ENCODE data around the gene POPDC3.
"Not testable (repeated sequence)": the region's sequence is repeated elsewhere in the genome, so short reads cannot be mapped to it uniquely, and the experiment has no call there.

The POPDC3 gene

DNA sequence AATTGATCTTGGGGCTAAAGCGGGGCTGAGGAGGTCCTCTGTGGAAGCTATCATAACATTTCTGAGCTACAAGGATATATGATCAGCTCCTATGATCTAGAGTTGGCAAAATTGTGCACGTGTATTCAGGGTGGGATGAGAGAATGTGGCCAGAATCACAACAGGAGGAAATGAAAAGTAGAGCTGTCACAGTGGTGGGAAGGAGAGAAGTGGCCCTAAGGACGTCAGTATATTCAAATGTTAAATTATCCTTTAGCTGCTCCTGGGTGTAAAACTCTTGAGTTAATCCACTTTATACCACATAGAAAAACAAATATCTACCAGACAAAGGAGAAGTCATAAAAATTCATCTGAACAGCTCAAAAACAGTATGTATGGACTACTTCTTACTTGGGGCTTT, 14.8 kb upstream of the POPDC3 start:
- DNase-seq: no peak

DNA sequence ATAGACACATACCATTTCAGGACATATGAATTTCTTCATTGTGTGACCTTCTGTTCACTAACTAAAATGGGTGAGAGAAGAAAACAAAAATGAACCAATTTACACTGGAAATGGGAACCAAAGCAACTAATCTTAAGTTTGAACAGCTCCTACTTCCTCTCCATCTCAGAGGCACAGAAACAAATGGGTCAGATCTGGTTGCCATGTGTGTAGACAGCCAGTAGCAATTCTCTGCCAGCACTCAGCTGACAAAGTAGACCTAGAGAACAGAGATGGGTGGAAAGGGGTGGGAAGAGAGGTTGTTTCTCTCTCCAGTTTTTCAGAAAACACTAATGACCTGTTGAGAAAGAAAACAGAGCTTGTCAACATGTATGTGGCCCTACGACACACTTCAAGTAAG, 14.3 kb upstream of the POPDC3 start:
- DNase-seq: no peak

DNA sequence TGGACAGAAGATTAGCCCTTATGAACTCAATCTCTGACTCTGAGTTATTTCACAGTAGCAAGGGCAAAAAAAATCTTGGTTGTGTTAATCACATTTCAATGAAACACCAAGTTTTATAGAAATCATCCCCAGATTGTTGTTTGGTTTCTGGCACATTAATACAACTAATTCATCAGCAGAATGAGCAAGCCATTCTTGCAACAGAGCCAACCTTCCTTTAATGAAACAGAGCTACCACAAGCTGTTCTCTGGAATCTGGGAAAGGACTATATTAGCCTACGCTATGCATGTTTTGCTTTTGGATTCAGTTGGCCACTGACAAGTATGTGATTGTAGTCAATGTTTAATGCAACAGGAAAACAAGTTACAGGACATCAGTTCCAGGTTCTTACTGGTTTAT, 13.8 kb upstream of the POPDC3 start:
- DNase-seq: no peak

DNA sequence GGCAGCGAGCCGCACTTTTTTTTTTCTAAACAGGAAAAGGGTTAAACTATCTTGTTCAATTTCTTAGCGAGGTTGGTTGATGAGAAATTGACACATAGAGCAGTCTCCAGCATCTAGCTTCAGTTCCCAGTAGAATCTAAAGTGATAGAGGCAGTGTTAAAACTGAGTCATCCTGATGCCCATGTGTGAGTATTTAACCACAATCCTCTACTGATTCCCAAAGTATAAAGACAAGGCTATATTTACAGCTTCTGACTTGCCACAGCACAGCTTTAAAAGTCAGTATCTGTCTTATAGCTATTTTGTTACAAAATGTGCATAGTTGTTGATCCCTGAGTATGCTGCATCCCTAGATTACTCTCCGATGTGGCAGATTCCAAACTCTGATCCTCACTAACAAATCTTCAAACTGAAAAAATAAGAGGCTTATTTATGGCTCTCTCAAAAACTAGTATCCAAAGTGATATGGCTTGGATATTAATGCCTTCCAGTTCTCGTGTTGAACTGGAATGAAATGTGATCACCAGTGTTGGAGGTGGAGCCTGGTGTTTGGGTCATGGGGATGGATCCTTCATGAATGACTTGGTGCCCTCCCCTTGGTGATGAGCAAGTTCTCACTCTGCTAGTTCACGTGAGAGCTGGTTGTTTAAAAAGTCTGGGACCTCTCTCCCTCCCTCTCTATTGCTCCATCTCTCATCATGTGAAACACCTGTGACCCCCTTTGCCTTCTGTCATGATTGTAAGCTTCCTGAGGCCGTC, 13.1 kb upstream of the POPDC3 start:
- no peak for DNase-seq

DNA sequence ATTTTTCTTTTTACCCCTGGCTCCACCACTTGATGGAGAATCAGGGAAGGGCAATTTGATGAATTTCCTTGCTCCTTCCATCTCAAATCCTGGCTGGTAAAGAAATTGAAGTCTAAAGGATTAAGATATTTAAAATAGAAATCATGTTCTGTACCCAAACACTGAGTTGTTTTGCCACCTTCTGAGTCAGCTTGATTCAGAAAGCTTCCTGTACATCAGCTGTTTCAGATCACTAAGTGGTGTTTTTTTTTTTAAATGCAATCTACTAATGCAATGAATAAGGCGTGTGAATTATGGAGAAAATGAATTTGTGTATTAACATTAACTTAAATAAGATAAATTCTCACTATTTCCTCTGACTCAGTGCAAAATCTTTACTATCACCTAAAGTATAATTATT, 11.5 kb upstream of the POPDC3 start:
- no peak for DNase-seq

DNA sequence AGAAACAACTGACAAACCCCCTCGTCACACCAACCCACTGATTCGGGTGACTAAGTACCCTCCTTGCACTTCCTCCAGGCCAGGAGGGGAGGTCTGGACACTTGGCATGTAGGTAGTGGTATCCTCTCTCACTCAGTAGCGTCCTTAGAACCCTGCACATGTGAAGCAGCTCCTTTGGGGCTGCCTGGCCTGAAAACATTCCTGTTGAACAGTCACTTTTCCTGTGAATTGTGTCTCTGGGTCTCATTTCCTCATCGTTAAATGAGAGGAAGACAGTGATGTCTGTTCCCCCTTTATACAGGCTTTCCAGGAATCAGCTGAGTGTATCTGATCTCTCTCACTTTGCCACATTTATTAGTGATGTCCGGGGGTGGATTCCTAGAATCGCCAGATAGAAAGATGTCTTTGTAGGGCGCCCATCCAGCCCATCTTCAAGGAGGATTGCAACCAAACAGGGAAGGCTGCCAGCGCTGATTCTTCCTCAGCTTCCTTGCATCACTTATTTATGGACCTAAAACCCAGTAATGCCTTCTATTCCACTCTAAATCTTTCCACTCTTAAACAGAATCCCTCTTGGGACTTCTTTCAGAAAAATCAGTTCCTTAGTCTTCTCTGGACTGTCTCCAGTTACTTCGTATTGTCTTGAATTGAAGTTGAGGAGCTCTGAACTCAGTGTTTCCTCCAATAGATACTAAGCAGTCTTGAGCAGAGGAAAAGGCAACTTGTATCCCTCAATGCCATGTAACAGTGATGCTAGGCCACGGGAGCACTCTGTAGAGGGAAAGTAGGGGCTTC, 9.4 kb upstream of the POPDC3 start:
- no peak for DNase-seq

DNA sequence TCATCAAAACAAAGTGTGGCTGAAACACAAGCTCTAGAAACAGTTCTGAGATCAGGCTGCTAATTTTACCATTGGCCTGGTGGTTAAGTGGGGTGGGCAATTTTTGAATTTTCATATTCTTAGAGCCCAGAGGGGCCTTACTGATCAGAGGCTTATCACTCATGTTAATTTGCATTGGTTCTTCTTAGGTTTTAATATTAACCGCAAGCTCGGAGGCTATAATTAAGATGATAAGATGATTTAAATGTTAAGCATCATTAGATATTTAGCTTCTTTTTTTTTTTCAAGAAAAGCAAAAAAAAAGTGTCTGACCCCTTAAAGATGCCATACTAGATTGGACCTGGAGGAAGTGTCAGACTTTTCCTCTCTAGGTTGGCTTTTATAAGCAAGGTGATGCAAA, 8.4 kb upstream of the POPDC3 start:
- DNase-seq: no peak

DNA sequence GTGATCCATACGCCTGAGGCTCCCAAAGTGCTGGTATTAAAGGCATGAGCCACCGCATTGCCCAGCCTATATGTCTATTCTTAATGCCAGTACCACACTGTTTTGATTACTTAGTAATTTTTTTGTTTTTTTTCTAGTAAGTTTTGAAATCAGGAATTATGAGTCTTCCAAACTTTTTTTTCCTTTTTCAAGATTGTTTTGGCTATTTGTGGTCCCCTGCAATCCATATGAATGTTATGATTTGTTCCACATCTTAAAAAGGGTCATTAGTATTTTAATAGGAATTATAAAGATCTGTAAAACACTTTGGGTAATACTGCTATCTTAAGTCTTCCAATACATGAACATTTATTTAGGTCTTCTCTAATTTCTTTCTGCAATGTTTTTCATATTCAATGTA, 6.8 kb upstream of the POPDC3 start:
- DNase-seq: no peak

DNA sequence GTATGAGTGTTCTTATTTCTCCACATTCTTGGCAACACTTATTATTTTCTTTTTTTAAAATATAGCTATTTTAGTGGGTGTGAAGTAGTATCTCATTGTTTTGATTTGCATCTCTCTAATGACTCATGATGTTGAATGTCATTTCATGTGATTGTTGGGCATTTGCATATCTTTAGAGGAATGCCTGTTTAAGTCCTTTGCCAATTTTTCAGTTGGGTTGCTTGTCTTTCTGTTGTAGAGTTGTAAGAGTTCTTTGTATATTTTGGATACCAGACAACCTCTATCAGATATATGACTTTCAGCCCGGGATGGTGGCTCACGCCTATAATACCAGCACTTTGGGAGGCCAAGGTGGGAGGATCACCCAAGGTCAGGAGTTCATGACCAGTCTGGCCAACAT, 5.1 kb upstream of the POPDC3 start:
- no peak for DNase-seq

DNA sequence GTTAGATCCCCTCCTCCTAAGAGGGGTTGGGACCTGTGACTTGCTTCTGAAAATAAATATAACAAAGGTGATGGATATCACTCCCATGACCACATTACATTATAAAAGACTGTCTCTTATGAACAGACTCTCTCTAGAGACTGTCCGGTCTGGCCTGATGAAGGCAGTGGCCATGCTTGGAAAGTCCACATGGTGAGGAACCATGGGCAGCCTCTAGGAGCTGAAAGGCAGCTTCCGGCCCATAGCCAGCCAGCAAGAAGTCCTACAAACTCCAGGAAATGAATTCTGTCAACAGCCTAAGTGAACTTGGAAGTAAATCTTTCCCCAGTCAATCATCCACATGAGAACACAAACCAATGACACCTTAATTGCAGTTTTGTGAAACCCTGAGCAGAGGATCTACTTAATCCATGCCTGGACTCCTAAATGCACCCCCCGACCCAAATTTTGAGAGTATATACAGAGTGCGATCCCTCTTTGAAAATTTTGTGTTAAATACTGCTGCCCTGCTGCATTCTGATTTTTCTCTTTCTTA, 2.2 kb upstream of the POPDC3 start:
- no peak for DNase-seq

DNA sequence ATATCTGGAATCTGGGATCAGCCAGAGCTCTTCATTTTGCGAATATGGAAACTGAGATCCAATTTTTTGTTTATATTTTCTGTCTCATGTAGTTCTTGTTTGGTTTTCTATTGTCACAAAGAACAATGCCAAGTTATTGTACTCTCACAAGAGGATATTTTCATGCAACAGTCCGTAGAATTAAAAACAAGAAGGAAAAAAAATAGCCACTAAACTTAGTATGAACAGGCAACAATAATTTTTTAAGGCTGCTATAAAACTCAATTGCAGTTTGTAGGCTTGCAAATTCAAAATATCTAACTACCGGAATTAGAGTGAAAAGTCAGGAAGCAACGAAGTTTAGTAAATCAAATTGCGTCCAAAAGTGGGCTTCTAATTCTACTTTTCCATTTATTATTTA, 1.2 kb downstream of the POPDC3 start:
- DNase-seq: no peak

DNA sequence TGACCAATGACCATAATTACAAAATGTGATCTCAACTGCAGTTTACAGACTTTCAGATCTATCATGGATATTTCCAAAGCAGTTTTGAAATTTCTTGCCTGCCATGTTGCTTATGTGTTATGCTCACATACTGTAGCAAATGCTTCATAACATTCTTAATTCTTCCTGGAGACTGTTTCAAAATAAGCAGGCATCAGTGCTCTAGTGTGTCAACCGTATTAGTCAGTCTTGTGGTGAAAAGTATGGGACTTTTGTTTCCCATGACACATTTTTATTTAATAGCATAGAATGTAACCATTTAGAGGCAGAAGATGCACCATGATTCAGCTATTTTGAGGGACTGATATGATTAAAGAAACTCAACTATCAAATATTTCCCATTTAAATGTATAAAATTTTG, 1.7 kb downstream of the POPDC3 start:
- no peak for DNase-seq

DNA sequence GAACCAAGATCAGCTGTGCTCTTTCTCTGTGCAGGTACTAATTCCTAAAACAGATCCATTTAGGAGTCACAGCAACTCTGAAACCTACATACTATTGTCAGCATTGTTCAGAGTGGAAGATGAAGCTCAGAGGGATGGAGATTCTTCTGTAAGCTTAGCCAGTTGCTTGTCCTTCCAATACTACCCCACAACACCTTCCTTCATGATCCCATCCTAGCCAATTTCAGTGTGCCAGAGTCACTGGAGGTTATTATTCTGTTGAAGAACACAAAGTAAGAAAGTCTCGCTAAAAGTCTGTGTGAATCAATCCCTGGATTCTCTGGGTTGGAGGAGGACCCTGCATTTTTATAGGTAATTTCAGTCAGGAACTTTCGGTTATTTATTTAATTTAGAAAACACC, 2.3 kb downstream of the POPDC3 start:
- no peak for DNase-seq

DNA sequence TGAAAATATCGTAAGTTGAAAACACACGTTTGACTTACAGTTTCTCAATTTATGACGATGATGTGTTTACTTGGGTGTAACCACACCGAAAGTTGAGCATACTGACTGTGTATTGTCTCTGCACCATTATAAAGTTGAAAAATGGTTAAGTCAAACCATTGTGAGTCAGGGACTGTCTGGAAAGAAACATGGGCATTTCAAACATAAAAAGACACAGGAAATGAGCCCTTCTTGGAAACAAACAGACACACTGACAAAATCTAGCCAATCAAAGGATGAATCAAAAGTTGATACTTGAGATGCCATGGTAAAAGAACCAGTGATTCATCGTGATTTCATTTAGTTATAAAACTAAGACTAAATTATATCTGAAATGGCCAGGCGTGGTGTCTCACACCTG, 5.3 kb downstream of the POPDC3 start:
- DNase-seq: no peak

DNA sequence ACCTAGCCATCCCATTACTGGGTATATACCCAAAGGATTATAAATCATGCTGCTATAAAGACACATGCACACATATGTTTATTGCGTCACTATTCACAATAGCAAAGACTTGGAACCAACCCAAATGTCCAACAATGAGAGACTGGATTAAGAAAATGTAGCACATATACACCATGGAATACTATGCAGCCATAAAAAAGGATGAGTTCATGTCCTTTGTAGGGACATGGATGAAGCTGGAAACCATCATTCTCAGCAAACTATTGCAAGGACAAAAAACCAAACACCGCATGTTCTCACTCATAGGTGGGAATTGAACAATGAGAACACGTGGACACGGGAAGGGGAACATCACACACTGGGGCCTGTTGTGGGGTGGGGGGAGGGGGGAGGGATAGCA, 7.3 kb downstream of the POPDC3 start:
- not testable (repeated sequence) for DNase-seq

DNA sequence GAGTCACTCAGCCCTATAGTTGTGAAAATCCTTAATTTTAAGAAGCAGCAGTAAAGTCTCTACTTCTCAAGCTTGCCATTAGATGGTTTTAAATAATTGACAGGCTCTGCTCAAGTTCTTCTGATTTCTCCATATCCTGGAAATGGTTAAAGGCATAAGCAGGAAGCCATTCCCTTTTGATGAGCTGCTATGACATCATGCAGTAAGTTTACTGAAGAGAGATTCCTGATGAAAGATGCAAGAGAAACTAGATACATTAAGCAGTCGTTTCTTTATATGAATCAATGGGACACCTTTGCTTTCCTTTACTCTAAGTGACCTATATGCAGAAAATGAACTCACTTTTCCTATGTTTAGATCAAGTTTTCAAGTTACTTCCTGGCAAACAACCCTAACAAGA, 9.8 kb downstream of the POPDC3 start:
- no peak for DNase-seq

DNA sequence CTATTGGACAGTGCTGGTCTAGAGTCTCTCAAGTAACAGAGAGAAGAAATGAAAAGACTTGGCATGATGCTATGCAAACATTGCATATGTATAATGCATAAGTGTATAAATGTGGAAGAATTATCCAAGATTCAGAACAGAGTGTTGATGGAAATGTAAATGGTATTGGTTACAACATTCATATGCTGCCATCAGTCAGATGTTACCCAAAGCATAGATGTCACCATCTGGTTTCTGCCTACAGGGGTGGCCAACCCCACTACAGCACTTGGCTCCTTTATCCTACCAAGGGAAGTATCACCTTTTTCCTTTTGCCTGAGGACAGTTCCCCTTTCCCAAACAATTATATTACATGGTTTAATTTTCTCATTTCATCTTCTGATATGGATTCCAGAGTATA, 11.9 kb downstream of the POPDC3 start:
- DNase-seq: no peak

DNA sequence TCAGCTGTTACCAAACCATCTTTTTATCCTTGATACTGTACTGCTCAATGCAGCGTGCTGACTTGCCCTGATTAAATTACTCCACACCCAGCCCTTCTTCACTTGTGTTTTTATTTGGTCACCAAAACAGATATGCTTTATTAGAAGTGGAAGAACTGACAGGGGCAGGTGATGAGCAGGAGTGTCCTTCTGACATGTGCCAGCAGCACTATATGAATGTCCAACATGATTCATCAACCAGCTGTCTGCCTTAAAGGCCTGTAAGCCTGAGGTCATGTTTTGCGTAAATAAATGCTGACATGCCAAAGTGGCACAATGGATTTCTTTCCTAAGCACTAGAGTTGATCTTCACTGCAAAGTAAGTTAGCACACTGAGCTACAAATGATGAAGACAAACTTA, 15.4 kb downstream of the POPDC3 start:
- DNase-seq: no peak

DNA sequence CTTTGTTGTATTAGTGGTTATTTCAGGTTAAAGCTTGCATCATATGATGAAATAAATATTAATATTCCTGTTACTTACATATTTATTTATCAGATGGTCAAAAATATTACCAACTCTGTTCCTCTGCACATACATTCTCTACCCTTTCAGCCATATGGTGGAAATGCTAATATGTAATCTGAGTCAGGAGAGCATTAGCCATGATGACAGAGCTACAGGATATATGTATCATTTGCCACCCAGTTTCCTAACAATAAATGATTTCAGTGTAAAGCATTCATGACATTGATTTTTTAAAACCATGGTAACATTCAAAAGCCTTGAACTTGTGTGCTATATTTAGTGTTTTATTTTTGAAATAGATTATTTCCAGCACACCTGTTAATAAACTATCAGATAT, 16.6 kb downstream of the POPDC3 start:
- no peak for DNase-seq

DNA sequence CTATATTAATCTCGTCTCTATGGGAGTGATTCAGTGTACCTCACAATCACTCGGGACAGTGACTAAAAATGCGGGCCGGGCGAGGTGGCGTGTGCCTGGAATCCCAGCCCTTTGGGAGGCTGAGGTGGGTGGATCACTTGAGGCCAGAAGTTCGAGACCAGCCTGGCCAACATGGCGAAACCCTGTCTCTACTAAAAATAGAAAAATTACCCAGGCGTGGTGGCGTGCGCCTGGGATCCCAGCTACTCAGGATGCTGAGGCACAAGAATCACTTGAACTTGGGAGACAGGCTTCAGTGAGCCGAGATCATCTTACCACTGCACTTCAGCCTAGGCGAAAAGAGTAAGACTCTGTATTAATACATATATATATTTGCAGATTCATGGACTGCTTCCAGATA, 17.4 kb downstream of the POPDC3 start:
- no peak for DNase-seq

DNA sequence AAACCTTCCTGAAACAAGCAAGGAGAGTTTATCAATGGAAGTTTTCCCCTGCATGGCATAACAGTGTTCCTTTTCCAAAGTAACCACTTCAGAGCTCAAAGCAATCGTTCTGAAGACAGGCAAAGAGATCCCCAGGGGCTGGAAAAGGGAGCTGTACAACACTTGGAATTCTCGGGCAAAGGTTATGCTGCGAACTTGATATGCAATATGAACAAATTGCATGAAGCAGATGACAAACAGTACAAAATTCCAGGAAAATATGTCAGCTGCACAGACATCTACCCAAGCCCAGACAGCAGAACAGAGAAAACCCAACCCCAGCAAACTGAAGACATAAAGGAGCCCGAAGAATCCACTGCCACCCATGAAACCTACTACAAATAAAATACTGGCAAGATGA, 18.4 kb downstream of the POPDC3 start:
- no peak for DNase-seq

DNA sequence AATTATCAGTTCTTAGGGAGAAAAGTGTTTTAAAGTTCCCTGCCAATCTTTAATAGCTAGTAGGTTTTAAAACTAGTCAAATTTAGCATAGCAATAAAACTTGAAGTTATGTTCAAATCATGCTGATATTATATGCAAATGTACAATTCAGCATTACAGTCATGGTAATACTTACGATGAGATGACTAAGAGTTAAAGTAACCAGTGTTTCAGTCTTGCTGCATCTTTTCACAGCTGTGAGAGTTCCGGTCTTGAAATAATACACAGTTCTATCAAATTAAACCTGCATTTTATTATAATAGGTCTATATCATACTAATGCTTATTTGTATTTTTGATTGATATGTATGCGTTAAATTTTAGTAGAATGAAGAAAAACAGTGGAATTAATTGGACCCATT, 26.1 kb downstream of the POPDC3 start:
- no peak for DNase-seq

DNA sequence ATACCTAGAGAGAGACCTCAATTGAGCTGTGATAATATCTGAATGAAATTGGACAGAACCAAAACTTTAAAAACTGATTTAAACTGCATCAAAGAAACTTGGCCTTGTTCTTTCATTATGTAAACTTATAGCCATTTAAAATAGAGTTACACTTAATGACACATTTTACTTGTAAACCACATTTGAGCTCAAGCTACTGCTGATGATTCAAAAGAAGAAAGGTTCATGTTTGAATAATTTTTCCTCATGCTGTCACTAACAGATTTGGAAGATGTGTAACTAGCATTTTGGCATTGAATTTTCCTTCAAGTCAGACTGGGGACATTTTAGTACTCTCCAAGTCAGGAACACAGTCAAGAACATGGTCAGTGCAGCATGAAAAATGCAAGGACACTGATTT, 26.9 kb downstream of the POPDC3 start:
- no peak for DNase-seq

DNA sequence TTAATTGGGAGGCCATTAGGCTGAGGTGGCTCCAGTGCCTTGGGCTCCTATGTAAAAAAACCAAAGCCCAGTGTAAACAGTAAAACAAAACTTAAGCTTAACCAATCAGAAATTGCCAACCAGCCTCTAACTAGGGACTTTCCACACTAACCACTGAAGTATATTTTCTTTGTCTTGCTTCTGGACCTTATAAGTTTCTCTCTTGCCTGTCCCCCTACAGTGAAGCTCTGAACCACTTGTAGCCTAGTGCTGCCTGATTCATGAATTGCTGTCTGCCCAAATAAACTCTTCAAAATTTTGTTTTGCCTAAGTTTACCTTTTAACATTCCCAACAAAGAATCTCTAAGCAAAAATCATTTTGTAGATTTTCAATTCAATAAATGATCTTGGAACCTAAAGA, 28.2 kb downstream of the POPDC3 start:
- no peak for DNase-seq

Data from suppressor macrophage (primary cell).